HepG2 (cell line): ENCODE measurements around the gene ZNF48. TPM values are rescaled to one million over a fixed set of nuclear protein-coding genes. Genes with fewer than 3 reads are reported as not detected.

Experiments
- HINFP ChIP-seq: sonication (generic); formaldehyde crosslinking; IDR thresholded peaks from 2 replicates; pipeline ENCODE4 v1.4.0; 2020; ENCODE audit warnings: low read depth, mild to moderate bottlenecking, missing genetic modification reagents
- MAFF ChIP-seq: IDR thresholded peaks from 2 replicates; pipeline ENCODE4 v1.6.1; 2011; ENCODE audit warnings: low read depth, low read length, improper control_type of control experiment
- NBN ChIP-seq: fragments of 450-650 bp; conservative IDR thresholded peaks from 2 replicates; pipeline ENCODE4 v1.6.1; 2017
- SNAPC2 ChIP-seq: sonication (generic); formaldehyde crosslinking; IDR thresholded peaks from 2 replicates; pipeline ENCODE4 v1.8.1; 2022; ENCODE audit warnings: mild to moderate bottlenecking, missing genetic modification reagents
- TBX2 ChIP-seq: sonication (generic); formaldehyde crosslinking; IDR thresholded peaks from 2 replicates; pipeline ENCODE4 v1.5.0; 2020; ENCODE audit warnings: missing genetic modification reagents, mild to moderate bottlenecking, borderline replicate concordance
- ZHX1 ChIP-seq: sonication (generic); formaldehyde crosslinking; IDR thresholded peaks from 2 replicates; pipeline ENCODE4 v1.8.1; 2022; ENCODE audit warnings: low read depth, mild to moderate bottlenecking, missing genetic modification reagents
- ZKSCAN8 ChIP-seq: IDR thresholded peaks from 2 replicates; pipeline ENCODE4 v1.6.1; 2016; ENCODE audit warnings: borderline replicate concordance, missing genetic modification reagents, missing compliant biosample characterization
- ZNF138 ChIP-seq: sonication (generic); formaldehyde crosslinking; IDR thresholded peaks from 2 replicates; pipeline ENCODE4 v1.5.0; 2020; ENCODE audit warnings: mild to moderate bottlenecking, low read depth, missing genetic modification reagents
- ZNF235 ChIP-seq: sonication (generic); formaldehyde crosslinking; IDR thresholded peaks from 2 replicates; pipeline ENCODE4 v1.8.1; 2023; ENCODE audit warnings: mild to moderate bottlenecking, missing genetic modification reagents, borderline replicate concordance
- ZNF275 ChIP-seq: sonication (generic); formaldehyde crosslinking; IDR thresholded peaks from 2 replicates; pipeline ENCODE4 v1.8.0; 2022; ENCODE audit warnings: missing genetic modification reagents, mild to moderate bottlenecking, inconsistent platforms, borderline replicate concordance
- ZNF451 ChIP-seq: sonication (generic); formaldehyde crosslinking; IDR thresholded peaks from 2 replicates; pipeline ENCODE4 v1.5.0; 2020; ENCODE audit warnings: mild to moderate bottlenecking, missing genetic modification reagents
- ZNF687 ChIP-seq: sonication (generic); formaldehyde crosslinking; IDR thresholded peaks from 2 replicates; pipeline ENCODE4 v1.5.1; 2020; ENCODE audit warnings: mild to moderate bottlenecking, missing genetic modification reagents, moderate library complexity
- ZNF776 ChIP-seq: sonication (generic); formaldehyde crosslinking; IDR thresholded peaks from 2 replicates; pipeline ENCODE4 v1.4.0; 2020; ENCODE audit warnings: mild to moderate bottlenecking, missing genetic modification reagents
- ZNF800 ChIP-seq: sonication (generic); formaldehyde crosslinking; IDR thresholded peaks from 2 replicates; pipeline ENCODE4 v1.4.0; 2020; ENCODE audit warnings: missing genetic modification reagents
- ZSCAN21 ChIP-seq: sonication (generic); formaldehyde crosslinking; IDR thresholded peaks from 2 replicates; pipeline ENCODE4 v1.8.0; 2022; ENCODE audit warnings: mild to moderate bottlenecking, missing genetic modification reagents, moderate library complexity, borderline replicate concordance
- polyA plus RNA-seq, 8 experiments: library from polyadenylated mRNA; depleted of rRNA in 3 of 8; stranded (reverse) in 7 of 8; unstranded in 1 of 8; fragments of >200 nt; fragmentation: Illumina TruSeq in 4 of 8; extraction: Trizol in 4 of 8; gene quantifications; 2 replicates each; pipeline versions ENCODE4 v1.2.1 to v1.2.3, GENCODE V29; 2011 to 2016; ENCODE audit warnings: low read depth in 4 of 8, missing spikeins in 1 of 8, mixed read lengths in 1 of 8; ENCODE audit not compliant: insufficient read depth in 1 of 8
- total RNA-seq, 5 experiments: library from RNA; depleted of rRNA; stranded (reverse); fragments of >200 nt; fragmentation: Illumina TruSeq; extraction: Trizol; gene quantifications; 2 replicates each; pipeline ENCODE4 v1.2.3, GENCODE V29; 2016; ENCODE audit warnings: low read depth in 1 of 5

Gene ZNF48
- total and polyA plus RNA-seq, 2 of the 13 experiments (the other 11 are each of a cell fraction or from before 2014, with no cell fraction given), result 9.9 to 12.3 TPM

GRCh38 chr16:30378236-30379157 is 16.7 kb upstream of the ZNF48 start (continued):
- TF ChIP-seq MAFF (no peak), ZSCAN21 (CRISPR knock-in tag) (peak; percentile 87), ZNF687 (CRISPR knock-in tag) (peak; percentile 87), NBN (no peak), TBX2 (CRISPR knock-in tag) (peak; percentile 55), ZNF275 (peak; percentile 19; the same call in 1 of the 2 replicates), ZNF138 (CRISPR knock-in tag) (no peak; the same call in 1 of the 2 replicates), ZNF235 (CRISPR knock-in tag) (peak; percentile 70; the same call in 1 of the 2 replicates), ZNF451 (CRISPR knock-in tag) (peak; percentile 93), ZNF776 (CRISPR knock-in tag) (peak; percentile 75; the same call in 1 of the 2 replicates), ZKSCAN8 (CRISPR knock-in tag) (peak; percentile 46; the same call in 1 of the 2 replicates), HINFP (CRISPR knock-in tag) (peak; percentile 85), ZHX1 (CRISPR knock-in tag) (peak; percentile 73; the same call in 1 of the 2 replicates), SNAPC2 (CRISPR knock-in tag) (peak; percentile 55; the same call in 1 of the 2 replicates), ZNF800 (CRISPR knock-in tag) (no peak; the same call in 1 of the 2 replicates)
